GM23338 (cell line): ENCODE data around the gene SON. TPM values are rescaled to one million over a fixed set of nuclear protein-coding genes. Genes with fewer than 3 reads are reported as not detected.

Experiments
- ATAC-seq: fragments of 200-7000 bp; cut with Tn5 transposase; 3 replicates; pipeline ENCODE4 v1.9.1; 2020
- DNase-seq: peaks from one replicate; pipeline ENCODE4 v3.0.0-alpha.2; 2015; ENCODE audit warnings: low spot score
- H2AFZ ChIP-seq: fragments of 200-600 bp; sonication (generic); 2 replicates; pipeline ENCODE4 v1.8.0; 2016; ENCODE audit warnings: antibody characterized with exemption, mild to moderate bottlenecking, moderate library complexity
- H3F3A ChIP-seq: fragments of 200-600 bp; sonication (generic); replicated peaks from 2 replicates; pipeline ENCODE4 v1.8.0; 2017; ENCODE audit warnings: antibody characterized with exemption, mixed run types, low read depth
- H3K27ac ChIP-seq: fragments of 200-600 bp; sonication (generic); 2 replicates; pipeline ENCODE4 v1.6.1; 2016; ENCODE audit warnings: low read depth
- H3K27me3 ChIP-seq: fragments of 200-600 bp; sonication (generic); 2 replicates; pipeline ENCODE4 v1.8.0; 2016; ENCODE audit warnings: mild to moderate bottlenecking, mixed run types, moderate library complexity; ENCODE audit not compliant: insufficient read depth
- H3K36me3 ChIP-seq: fragments of 200-600 bp; sonication (generic); 2 replicates; pipeline ENCODE4 v1.8.0; 2016; ENCODE audit warnings: mild to moderate bottlenecking; ENCODE audit not compliant: insufficient read depth
- H3K4me1 ChIP-seq: fragments of 200-600 bp; sonication (generic); 2 replicates; pipeline ENCODE4 v1.8.0; 2016; ENCODE audit warnings: mild to moderate bottlenecking, moderate library complexity; ENCODE audit not compliant: insufficient read depth
- H3K4me2 ChIP-seq: fragments of 200-600 bp; sonication (generic); 2 replicates; pipeline ENCODE4 v1.7.1; 2017; ENCODE audit warnings: mixed run types
- H3K4me3 ChIP-seq: fragments of 200-600 bp; sonication (generic); 2 replicates; pipeline ENCODE4 v1.6.1; 2016; ENCODE audit warnings: mixed run types
- H3K79me2 ChIP-seq: fragments of 200-600 bp; sonication (generic); replicated peaks from 2 replicates; pipeline ENCODE4 v1.8.0; 2017; ENCODE audit warnings: mild to moderate bottlenecking; ENCODE audit not compliant: insufficient read depth
- H3K9me2 ChIP-seq: fragments of 200-600 bp; sonication (generic); 2 replicates; pipeline ENCODE4 v1.8.0; 2017; ENCODE audit not compliant: insufficient read depth
- H4K20me1 ChIP-seq: fragments of 200-600 bp; sonication (generic); replicated peaks from 2 replicates; pipeline ENCODE4 v1.8.0; 2017; ENCODE audit warnings: mild to moderate bottlenecking; ENCODE audit not compliant: insufficient read depth
- H3K27ac Mint-ChIP-seq: 2 replicates; pipeline ENCODE4 v1.8.0; 2020; ENCODE audit warnings: inconsistent platforms, mild to moderate bottlenecking, moderate library complexity, mixed read lengths
- H3K27me3 Mint-ChIP-seq: 3 replicates; pipeline ENCODE4 v1.8.0; 2022; ENCODE audit warnings: low read depth, mild to moderate bottlenecking, moderate library complexity, mixed read lengths, inconsistent platforms; ENCODE audit not compliant: insufficient read depth, poor library complexity
- H3K36me3 Mint-ChIP-seq: 3 replicates; pipeline ENCODE4 v1.8.0; 2021; ENCODE audit warnings: low read depth, mild to moderate bottlenecking, inconsistent platforms, moderate library complexity, mixed read lengths
- H3K4me1 Mint-ChIP-seq: 3 replicates; pipeline ENCODE4 v1.8.0; 2020; ENCODE audit warnings: mild to moderate bottlenecking, inconsistent platforms, mixed read lengths
- H3K4me3 Mint-ChIP-seq: 3 replicates; pipeline ENCODE4 v1.8.0; 2021; ENCODE audit warnings: moderate library complexity, mild to moderate bottlenecking, inconsistent platforms, mixed read lengths
- H3K9me3 Mint-ChIP-seq: 3 replicates; pipeline ENCODE4 v1.8.0; 2020; ENCODE audit warnings: moderate library complexity, mild to moderate bottlenecking, inconsistent platforms, mixed read lengths
- CREB1 ChIP-seq: fragments of 250-450 bp; sonication (Bioruptor Pico); IDR thresholded peaks from 2 replicates; pipeline ENCODE4 v1.5.0; 2020; ENCODE audit warnings: low read depth, mild to moderate bottlenecking, moderate library complexity
- EZH2 ChIP-seq: fragments of 200-600 bp; sonication (generic); IDR thresholded peaks from one replicate; pipeline ENCODE4 v1.8.0; 2017; ENCODE audit warnings: antibody characterized with exemption, mild to moderate bottlenecking, low read depth; ENCODE audit not compliant: unreplicated experiment
- NANOG ChIP-seq: IDR thresholded peaks from 2 replicates; pipeline ENCODE4 v1.6.1; 2016; ENCODE audit warnings: antibody characterized with exemption, borderline replicate concordance
- POLR2AphosphoS5 ChIP-seq: IDR thresholded peaks from 2 replicates; pipeline ENCODE4 v1.6.1; 2016; ENCODE audit warnings: antibody characterized with exemption, low read depth
- STAT1 ChIP-seq: IDR thresholded peaks from one replicate; pipeline ENCODE4 v1.6.1; 2016; ENCODE audit warnings: antibody characterized with exemption; ENCODE audit not compliant: unreplicated experiment
- ZNF331 ChIP-seq: fragments of 250-450 bp; sonication (Bioruptor Pico); IDR thresholded peaks from 2 replicates; pipeline ENCODE4 v1.5.0; 2020; ENCODE audit warnings: low read depth, mild to moderate bottlenecking, moderate library complexity
- polyA plus RNA-seq: library from polyadenylated mRNA; unstranded; fragments of >200 nt; fragmentation: Nextera tagmentation; extraction: Ambion mirVana; gene quantifications from 2 replicates; pipeline ENCODE4 v1.2.1, GENCODE V29; 2016
- total RNA-seq: library from RNA; depleted of rRNA; stranded (reverse); fragments of >200 nt; shearing (Covaris generic); gene quantifications from 2 replicates; pipeline ENCODE4 v1.2.3, GENCODE V29; 2014
- TF ChIP-seq, protein P1 (sequence below): IDR thresholded peaks from one replicate; pipeline ENCODE4 v1.6.1; 2018; ENCODE audit warnings: antibody characterized with exemption; ENCODE audit not compliant: unreplicated experiment
- TF ChIP-seq, protein P2 (sequence below), 2 experiments: fragments of 200-600 bp in 1 of 2; sonication (generic) in 1 of 2; conservative IDR thresholded peaks; 2 replicates each; pipeline versions ENCODE4 v1.5.1 to v1.6.1; 2016 to 2017; ENCODE audit warnings: antibody characterized with exemption in 2 of 2, low read depth in 2 of 2, mild to moderate bottlenecking in 2 of 2, moderate library complexity in 1 of 2
- TF ChIP-seq, protein P3 (sequence below): fragments of 250-450 bp; sonication (Bioruptor Pico); IDR thresholded peaks from 2 replicates; pipeline ENCODE4 v1.5.0; 2020; ENCODE audit warnings: mild to moderate bottlenecking, moderate library complexity
- TF ChIP-seq, protein P4 (sequence below): IDR thresholded peaks from 2 replicates; pipeline ENCODE4 v1.6.1; 2016; ENCODE audit warnings: antibody characterized with exemption

SON gene
- total and polyA plus RNA-seq, 2 experiments from 2014 or later, result 361 to 1,421 TPM

- TF ChIP-seq, protein P1, sequence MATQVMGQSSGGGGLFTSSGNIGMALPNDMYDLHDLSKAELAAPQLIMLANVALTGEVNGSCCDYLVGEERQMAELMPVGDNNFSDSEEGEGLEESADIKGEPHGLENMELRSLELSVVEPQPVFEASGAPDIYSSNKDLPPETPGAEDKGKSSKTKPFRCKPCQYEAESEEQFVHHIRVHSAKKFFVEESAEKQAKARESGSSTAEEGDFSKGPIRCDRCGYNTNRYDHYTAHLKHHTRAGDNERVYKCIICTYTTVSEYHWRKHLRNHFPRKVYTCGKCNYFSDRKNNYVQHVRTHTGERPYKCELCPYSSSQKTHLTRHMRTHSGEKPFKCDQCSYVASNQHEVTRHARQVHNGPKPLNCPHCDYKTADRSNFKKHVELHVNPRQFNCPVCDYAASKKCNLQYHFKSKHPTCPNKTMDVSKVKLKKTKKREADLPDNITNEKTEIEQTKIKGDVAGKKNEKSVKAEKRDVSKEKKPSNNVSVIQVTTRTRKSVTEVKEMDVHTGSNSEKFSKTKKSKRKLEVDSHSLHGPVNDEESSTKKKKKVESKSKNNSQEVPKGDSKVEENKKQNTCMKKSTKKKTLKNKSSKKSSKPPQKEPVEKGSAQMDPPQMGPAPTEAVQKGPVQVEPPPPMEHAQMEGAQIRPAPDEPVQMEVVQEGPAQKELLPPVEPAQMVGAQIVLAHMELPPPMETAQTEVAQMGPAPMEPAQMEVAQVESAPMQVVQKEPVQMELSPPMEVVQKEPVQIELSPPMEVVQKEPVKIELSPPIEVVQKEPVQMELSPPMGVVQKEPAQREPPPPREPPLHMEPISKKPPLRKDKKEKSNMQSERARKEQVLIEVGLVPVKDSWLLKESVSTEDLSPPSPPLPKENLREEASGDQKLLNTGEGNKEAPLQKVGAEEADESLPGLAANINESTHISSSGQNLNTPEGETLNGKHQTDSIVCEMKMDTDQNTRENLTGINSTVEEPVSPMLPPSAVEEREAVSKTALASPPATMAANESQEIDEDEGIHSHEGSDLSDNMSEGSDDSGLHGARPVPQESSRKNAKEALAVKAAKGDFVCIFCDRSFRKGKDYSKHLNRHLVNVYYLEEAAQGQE, result no peak
- TF ChIP-seq ZNF331 (CRISPR knock-in tag) (no peak), CREB1 (no peak), STAT1 (no peak)
- TF ChIP-seq, protein P2, sequence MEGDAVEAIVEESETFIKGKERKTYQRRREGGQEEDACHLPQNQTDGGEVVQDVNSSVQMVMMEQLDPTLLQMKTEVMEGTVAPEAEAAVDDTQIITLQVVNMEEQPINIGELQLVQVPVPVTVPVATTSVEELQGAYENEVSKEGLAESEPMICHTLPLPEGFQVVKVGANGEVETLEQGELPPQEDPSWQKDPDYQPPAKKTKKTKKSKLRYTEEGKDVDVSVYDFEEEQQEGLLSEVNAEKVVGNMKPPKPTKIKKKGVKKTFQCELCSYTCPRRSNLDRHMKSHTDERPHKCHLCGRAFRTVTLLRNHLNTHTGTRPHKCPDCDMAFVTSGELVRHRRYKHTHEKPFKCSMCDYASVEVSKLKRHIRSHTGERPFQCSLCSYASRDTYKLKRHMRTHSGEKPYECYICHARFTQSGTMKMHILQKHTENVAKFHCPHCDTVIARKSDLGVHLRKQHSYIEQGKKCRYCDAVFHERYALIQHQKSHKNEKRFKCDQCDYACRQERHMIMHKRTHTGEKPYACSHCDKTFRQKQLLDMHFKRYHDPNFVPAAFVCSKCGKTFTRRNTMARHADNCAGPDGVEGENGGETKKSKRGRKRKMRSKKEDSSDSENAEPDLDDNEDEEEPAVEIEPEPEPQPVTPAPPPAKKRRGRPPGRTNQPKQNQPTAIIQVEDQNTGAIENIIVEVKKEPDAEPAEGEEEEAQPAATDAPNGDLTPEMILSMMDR (conservative IDR thresholded peaks at IDR 0.05; ENCODE audit: low read depth in 2 of 2), result no peak
These were observed 12.1 kb downstream of the SON start (continued) for GRCh38 chr21:33554982-33555344.

GRCh38 chr21:33557447-33557846, 14.6 kb downstream of the SON start:
- DNase-seq, result no peak
- TF ChIP-seq, protein P3, sequence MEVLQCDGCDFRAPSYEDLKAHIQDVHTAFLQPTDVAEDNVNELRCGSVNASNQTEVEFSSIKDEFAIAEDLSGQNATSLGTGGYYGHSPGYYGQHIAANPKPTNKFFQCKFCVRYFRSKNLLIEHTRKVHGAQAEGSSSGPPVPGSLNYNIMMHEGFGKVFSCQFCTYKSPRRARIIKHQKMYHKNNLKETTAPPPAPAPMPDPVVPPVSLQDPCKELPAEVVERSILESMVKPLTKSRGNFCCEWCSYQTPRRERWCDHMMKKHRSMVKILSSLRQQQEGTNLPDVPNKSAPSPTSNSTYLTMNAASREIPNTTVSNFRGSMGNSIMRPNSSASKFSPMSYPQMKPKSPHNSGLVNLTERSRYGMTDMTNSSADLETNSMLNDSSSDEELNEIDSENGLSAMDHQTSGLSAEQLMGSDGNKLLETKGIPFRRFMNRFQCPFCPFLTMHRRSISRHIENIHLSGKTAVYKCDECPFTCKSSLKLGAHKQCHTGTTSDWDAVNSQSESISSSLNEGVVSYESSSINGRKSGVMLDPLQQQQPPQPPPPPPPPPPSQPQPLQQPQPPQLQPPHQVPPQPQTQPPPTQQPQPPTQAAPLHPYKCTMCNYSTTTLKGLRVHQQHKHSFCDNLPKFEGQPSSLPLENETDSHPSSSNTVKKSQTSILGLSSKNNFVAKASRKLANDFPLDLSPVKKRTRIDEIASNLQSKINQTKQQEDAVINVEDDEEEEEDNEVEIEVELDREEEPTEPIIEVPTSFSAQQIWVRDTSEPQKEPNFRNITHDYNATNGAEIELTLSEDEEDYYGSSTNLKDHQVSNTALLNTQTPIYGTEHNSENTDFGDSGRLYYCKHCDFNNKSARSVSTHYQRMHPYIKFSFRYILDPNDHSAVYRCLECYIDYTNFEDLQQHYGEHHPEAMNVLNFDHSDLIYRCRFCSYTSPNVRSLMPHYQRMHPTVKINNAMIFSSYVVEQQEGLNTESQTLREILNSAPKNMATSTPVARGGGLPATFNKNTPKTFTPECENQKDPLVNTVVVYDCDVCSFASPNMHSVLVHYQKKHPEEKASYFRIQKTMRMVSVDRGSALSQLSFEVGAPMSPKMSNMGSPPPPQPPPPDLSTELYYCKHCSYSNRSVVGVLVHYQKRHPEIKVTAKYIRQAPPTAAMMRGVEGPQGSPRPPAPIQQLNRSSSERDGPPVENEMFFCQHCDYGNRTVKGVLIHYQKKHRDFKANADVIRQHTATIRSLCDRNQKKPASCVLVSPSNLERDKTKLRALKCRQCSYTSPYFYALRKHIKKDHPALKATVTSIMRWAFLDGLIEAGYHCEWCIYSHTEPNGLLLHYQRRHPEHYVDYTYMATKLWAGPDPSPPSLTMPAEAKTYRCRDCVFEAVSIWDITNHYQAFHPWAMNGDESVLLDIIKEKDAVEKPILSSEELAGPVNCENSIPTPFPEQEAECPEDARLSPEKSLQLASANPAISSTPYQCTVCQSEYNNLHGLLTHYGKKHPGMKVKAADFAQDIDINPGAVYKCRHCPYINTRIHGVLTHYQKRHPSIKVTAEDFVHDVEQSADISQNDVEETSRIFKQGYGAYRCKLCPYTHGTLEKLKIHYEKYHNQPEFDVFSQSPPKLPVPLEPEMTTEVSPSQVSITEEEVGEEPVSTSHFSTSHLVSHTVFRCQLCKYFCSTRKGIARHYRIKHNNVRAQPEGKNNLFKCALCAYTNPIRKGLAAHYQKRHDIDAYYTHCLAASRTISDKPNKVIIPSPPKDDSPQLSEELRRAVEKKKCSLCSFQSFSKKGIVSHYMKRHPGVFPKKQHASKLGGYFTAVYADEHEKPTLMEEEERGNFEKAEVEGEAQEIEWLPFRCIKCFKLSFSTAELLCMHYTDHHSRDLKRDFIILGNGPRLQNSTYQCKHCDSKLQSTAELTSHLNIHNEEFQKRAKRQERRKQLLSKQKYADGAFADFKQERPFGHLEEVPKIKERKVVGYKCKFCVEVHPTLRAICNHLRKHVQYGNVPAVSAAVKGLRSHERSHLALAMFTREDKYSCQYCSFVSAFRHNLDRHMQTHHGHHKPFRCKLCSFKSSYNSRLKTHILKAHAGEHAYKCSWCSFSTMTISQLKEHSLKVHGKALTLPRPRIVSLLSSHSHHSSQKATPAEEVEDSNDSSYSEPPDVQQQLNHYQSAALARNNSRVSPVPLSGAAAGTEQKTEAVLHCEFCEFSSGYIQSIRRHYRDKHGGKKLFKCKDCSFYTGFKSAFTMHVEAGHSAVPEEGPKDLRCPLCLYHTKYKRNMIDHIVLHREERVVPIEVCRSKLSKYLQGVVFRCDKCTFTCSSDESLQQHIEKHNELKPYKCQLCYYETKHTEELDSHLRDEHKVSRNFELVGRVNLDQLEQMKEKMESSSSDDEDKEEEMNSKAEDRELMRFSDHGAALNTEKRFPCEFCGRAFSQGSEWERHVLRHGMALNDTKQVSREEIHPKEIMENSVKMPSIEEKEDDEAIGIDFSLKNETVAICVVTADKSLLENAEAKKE (CRISPR knock-in tag), result no peak
- TF ChIP-seq NANOG, result no peak
- TF ChIP-seq, protein P4, sequence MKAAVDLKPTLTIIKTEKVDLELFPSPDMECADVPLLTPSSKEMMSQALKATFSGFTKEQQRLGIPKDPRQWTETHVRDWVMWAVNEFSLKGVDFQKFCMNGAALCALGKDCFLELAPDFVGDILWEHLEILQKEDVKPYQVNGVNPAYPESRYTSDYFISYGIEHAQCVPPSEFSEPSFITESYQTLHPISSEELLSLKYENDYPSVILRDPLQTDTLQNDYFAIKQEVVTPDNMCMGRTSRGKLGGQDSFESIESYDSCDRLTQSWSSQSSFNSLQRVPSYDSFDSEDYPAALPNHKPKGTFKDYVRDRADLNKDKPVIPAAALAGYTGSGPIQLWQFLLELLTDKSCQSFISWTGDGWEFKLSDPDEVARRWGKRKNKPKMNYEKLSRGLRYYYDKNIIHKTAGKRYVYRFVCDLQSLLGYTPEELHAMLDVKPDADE, result no peak
- TF ChIP-seq CREB1, result no peak
- no peak for TF ChIP-seq STAT1
- TF ChIP-seq, protein P2 (conservative IDR thresholded peaks at IDR 0.05; ENCODE audit: low read depth in 2 of 2), result no peak
- TF ChIP-seq EZH2, result no peak
- TF ChIP-seq POLR2AphosphoS5, result no peak

More at GRCh38 chr21:33557447-33557846, 14.6 kb downstream of the SON start:
- Histone ChIP-seq H3K9me2 (no peaks in the 10 kb centered on the region), H3F3A (peaks cover 5% of the 10 kb centered on the region; the same call in 1 of the 2 replicates), H3K27ac (no peak overlapping the region), H3K27me3 (no peaks in the 10 kb centered on the region), H2AFZ (no peak overlapping the region), H4K20me1 (peaks cover 61% of the 10 kb centered on the region), H3K4me1 (no peaks in the 10 kb centered on the region), H3K79me2 (peaks cover 91% of the 10 kb centered on the region), H3K36me3 (peaks cover 89% of the 10 kb centered on the region), H3K4me2 (no peak overlapping the region), H3K4me3 (no peak overlapping the region)
- no peak for ATAC-seq
- Mint-ChIP-seq H3K4me1 (no peaks in the 10 kb centered on the region; the same call in 2 of the 3 replicates), H3K36me3 (peaks cover 93% of the 10 kb centered on the region), H3K4me3 (no peak overlapping the region), H3K27ac (no peak overlapping the region), H3K27me3 (no peaks in the 10 kb centered on the region), H3K9me3 (no peaks in the 10 kb centered on the region)
